Measurements from ENCODE around the gene FAR1.
"Not testable (repeated sequence)": the region's sequence is repeated elsewhere in the genome, so short reads cannot be mapped to it uniquely, and the experiment has no call there.

FAR1 gene

DNA sequence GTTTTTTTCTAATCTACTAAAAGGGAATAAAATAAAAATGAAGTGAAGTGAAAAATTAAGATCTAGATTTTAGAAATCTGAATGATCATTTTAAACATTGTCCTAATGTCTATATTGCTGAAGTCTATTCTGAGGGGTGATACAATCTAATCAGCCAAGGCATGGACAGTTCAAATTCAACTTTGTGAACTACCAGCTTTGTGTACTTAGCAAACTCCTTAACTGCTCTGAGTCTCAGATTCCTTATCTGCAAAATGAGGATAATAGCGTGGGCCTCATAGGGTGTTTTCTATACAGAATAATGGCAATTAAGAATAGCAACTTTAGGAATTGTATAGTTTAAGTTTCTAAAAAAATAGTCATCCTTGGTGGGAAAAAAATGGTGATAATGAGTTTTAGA is 31.4 kb downstream of the FAR1 start:
- H3K36me3 ChIP-seq (ENCODE audit: insufficient read depth, low read length): peaks cover 60% of the 10 kb centered on the region

DNA sequence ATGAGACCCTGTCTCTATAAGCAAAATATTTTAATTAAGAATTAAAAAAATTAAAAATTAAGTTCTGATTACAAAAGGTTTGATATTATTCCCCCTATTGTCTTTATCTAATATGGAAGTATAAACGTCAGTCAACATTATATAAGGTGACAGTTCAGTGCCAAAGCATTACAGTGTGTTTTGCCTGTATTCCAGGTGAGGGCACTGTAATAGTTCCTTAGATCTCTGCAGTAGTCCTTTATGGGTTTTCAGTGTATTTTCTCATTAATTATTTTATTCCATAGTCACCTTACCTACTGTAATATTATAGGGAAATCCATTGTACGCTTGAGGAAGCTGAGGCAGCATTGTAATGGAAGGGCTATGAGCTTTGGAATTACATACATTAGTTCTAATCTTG is 33.0 kb downstream of the FAR1 start:
- Histone ChIP-seq H2AFZ (ENCODE audit: low read depth, low read length) (no peak overlapping the region), H3K36me3 (ENCODE audit: insufficient read depth, low read length) (peaks cover 49% of the 10 kb centered on the region), H3K27me3 (ENCODE audit: insufficient read depth, low read length) (no peaks in the 10 kb centered on the region), H3K4me1 (ENCODE audit: insufficient read depth, low read length) (peaks cover 3% of the 10 kb centered on the region), H3K9me3 (ENCODE audit: low read length) (no peaks in the 10 kb centered on the region), H3K4me3 (ENCODE audit: low read length) (no peak overlapping the region)

More for the DNA sequence above, 31.4 kb downstream of the FAR1 start:
- no peaks in the 10 kb centered on the region for H3K4me1 ChIP-seq (ENCODE audit: insufficient read depth, low read length)
- H3K27me3 ChIP-seq (ENCODE audit: insufficient read depth, low read length): no peaks in the 10 kb centered on the region
- H2AFZ ChIP-seq (ENCODE audit: low read depth, low read length): no peak overlapping the region
- H3K9me3 ChIP-seq (ENCODE audit: low read length): no peaks in the 10 kb centered on the region
- no peak overlapping the region for H3K4me3 ChIP-seq (ENCODE audit: low read length)

DNA sequence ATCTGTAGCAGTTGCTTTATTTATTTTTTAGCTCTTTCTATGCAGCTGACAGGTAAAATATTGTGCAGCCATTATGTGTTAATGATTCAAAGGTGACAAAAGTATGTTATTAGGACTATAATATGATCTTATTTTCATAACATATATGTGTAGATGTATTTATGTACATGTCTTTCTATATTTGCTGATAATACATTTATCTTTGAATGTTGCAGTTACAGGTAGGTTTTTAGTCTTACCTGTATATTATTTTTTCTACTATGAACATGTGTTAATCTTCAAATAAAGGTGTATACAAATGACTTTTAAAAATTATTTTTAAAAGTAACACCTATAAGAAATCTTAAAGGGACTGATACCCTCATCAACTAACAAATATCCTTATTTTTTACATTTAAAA is 33.6 kb downstream of the FAR1 start:
- H3K4me3 ChIP-seq (ENCODE audit: low read length): no peak overlapping the region
- peaks cover 44% of the 10 kb centered on the region for H3K36me3 ChIP-seq (ENCODE audit: insufficient read depth, low read length)
- H3K9me3 ChIP-seq (ENCODE audit: low read length): no peaks in the 10 kb centered on the region
- H3K4me1 ChIP-seq (ENCODE audit: insufficient read depth, low read length): peaks cover 3% of the 10 kb centered on the region
- no peak overlapping the region for H2AFZ ChIP-seq (ENCODE audit: low read depth, low read length)
- no peaks in the 10 kb centered on the region for H3K27me3 ChIP-seq (ENCODE audit: insufficient read depth, low read length)

DNA sequence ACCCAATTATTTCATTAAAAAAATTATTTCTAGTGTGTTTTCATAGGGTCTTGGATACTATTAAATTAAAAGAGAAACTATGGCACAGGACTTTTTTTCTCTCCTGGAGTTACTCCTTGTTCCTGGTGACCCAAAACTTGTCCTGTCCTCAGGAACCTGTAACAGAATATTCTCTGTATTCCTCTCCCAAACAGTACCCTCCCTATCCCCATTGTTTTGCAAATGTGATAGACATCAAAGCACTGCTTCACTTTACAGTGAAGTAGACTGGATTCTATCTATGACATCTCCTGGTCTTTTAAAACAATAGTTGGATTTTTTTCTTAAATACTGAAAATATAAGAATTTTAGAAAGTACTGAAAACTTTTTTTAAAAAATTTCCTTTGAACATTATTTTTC is 37.2 kb downstream of the FAR1 start:
- H3K4me3 ChIP-seq (ENCODE audit: low read length): no peak overlapping the region
- H3K4me1 ChIP-seq (ENCODE audit: insufficient read depth, low read length): peaks cover 3% of the 10 kb centered on the region
- H2AFZ ChIP-seq (ENCODE audit: low read depth, low read length): no peak overlapping the region
- H3K36me3 ChIP-seq (ENCODE audit: insufficient read depth, low read length): peaks cover 42% of the 10 kb centered on the region
- H3K9me3 ChIP-seq (ENCODE audit: low read length): no peaks in the 10 kb centered on the region
- H3K27me3 ChIP-seq (ENCODE audit: insufficient read depth, low read length): no peaks in the 10 kb centered on the region

DNA sequence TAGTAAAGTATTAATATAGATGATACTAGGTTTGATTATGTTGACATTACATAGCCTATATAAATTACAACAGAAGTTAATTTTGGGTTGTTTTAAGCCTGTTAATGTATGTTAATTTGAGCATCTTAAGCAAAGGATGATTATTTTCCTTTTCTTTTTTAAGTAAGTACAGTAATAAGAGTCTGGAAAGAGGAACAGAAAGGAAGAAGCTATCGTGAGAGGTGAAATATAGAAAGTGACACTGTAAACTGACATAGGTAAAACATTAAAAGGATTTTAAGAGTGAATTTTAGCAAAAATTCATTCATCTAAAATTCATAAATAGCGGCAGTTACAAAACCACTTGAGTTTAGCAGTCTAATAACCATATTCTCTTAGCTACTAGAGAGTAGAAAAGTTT is 45.5 kb downstream of the FAR1 start:
- Histone ChIP-seq H3K4me3 (ENCODE audit: low read length) (no peak overlapping the region), H3K36me3 (ENCODE audit: insufficient read depth, low read length) (peaks cover 59% of the 10 kb centered on the region), H3K4me1 (ENCODE audit: insufficient read depth, low read length) (no peaks in the 10 kb centered on the region)

DNA sequence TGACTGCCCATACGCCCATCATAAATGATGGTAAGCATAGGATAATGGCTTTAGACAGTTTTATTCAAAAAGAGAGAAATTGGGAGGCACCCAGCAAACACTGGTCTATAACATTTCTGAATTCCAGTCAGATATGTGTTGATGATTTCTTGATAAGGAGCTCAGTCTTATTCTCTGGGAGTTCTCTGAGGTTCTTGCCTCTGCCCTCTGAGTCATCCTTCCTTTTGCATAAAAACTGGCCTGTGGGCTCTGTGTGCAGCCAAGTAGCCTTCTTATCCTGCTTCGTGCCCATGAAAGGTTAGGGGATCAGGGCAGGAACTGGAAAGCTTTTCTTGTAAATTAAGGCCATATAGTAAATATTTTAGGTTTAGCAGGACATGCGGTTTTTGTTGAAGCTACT is 48.9 kb downstream of the FAR1 start:
- H3K9me3 ChIP-seq (ENCODE audit: low read length): no peaks in the 10 kb centered on the region
- no peak overlapping the region for H3K4me3 ChIP-seq (ENCODE audit: low read length)
- peaks cover 51% of the 10 kb centered on the region for H3K36me3 ChIP-seq (ENCODE audit: insufficient read depth, low read length)

More for the DNA sequence above, 45.5 kb downstream of the FAR1 start:
- H3K9me3 ChIP-seq (ENCODE audit: low read length): no peaks in the 10 kb centered on the region
- no peaks in the 10 kb centered on the region for H3K27me3 ChIP-seq (ENCODE audit: insufficient read depth, low read length)
- no peak overlapping the region for H2AFZ ChIP-seq (ENCODE audit: low read depth, low read length)

DNA sequence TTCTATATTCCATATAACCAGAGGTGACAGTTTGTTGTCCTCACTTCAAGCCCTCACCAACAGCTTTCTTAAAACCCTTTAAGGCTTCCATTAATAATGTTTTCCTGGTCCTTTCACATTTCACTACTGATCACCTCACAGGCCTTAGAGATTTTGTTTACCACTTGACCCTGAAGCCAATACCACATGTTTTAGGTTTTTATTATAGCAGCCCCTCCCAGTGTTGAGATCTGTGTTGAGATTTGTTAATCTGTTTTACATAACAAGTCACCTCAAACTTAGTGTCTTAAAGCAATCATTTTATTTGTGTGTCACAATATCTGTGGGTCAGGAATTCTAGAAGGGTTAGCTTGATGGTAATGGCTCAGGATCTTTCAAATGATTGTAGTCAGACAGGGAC is 49.9 kb downstream of the FAR1 start:
- Histone ChIP-seq H2AFZ (ENCODE audit: low read depth, low read length) (no peak overlapping the region), H3K27me3 (ENCODE audit: insufficient read depth, low read length) (no peaks in the 10 kb centered on the region), H3K36me3 (ENCODE audit: insufficient read depth, low read length) (peaks cover 50% of the 10 kb centered on the region), H3K4me1 (ENCODE audit: insufficient read depth, low read length) (no peaks in the 10 kb centered on the region), H3K9me3 (ENCODE audit: low read length) (no peaks in the 10 kb centered on the region), H3K4me3 (ENCODE audit: low read length) (no peak overlapping the region)

More for the DNA sequence above, 48.9 kb downstream of the FAR1 start:
- Histone ChIP-seq H2AFZ (ENCODE audit: low read depth, low read length) (no peak overlapping the region), H3K4me1 (ENCODE audit: insufficient read depth, low read length) (no peaks in the 10 kb centered on the region), H3K27me3 (ENCODE audit: insufficient read depth, low read length) (no peaks in the 10 kb centered on the region)

DNA sequence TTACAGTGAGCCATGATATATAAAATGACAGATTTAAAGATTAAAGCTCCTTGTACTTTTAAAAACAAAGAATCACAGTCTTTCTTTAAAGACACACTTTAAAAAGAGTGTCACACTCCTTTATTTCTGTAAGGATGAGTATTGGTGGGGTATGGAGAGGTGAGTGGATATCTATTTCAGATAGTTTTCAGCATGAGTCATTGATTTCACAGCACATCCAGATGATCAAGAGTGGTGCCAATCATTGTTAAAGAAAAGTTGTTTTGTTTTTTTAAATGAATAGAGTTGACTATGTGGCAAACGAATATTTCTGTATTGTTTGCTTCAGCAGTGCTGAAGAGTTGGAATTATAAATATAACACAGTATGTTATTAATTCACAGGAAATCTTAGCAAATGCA is 52.5 kb downstream of the FAR1 start:
- peaks cover 42% of the 10 kb centered on the region for H3K36me3 ChIP-seq (ENCODE audit: insufficient read depth, low read length)

DNA sequence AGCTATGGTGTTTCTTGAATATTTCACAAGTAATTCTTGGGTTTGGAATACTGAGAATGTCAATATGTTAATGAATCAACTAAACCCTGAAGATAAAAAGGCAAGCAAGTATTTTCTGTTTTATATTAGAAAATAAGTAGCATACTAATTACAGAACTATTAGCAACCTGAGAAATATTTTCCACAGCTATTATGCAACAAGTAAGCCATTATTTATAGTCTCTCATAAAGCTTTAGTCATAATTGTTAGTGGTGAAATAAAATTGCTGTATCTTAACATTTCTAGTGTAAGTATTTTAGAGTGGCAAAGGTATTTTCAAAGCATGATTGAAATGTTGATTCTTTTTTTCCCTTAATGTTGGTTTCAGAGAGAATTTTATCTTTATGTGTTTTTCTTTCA is 53.3 kb downstream of the FAR1 start:
- Histone ChIP-seq H3K9me3 (ENCODE audit: low read length) (no peaks in the 10 kb centered on the region), H3K4me1 (ENCODE audit: insufficient read depth, low read length) (no peaks in the 10 kb centered on the region), H3K27me3 (ENCODE audit: insufficient read depth, low read length) (no peaks in the 10 kb centered on the region), H3K36me3 (ENCODE audit: insufficient read depth, low read length) (peaks cover 43% of the 10 kb centered on the region), H2AFZ (ENCODE audit: low read depth, low read length) (no peak overlapping the region), H3K4me3 (ENCODE audit: low read length) (no peak overlapping the region)

More for the DNA sequence above, 52.5 kb downstream of the FAR1 start:
- H3K4me3 ChIP-seq (ENCODE audit: low read length): no peak overlapping the region
- no peaks in the 10 kb centered on the region for H3K27me3 ChIP-seq (ENCODE audit: insufficient read depth, low read length)
- H3K9me3 ChIP-seq (ENCODE audit: low read length): no peaks in the 10 kb centered on the region
- H3K4me1 ChIP-seq (ENCODE audit: insufficient read depth, low read length): no peaks in the 10 kb centered on the region
- H2AFZ ChIP-seq (ENCODE audit: low read depth, low read length): no peak overlapping the region

DNA sequence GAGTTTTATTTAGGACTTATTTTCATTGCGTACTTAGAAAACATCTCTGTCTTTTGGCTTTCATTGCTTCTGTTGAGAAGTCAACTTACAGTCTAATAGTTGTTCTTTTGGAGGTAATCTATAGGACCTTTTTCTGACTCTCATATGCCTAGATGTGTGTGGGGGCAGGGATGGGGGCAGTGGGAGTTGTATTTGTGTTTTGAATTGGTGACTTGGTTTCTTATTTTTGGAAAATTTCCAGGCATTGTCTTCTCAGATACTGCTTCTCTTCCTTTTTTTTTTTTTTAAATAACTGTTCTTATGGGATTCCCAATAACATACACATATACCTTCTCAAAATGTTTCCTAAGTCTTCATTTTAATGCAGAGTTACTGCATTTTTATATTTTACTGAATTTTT is 58.0 kb downstream of the FAR1 start:
- Histone ChIP-seq H3K9me3 (ENCODE audit: low read length) (no peaks in the 10 kb centered on the region), H3K4me1 (ENCODE audit: insufficient read depth, low read length) (no peaks in the 10 kb centered on the region), H3K27me3 (ENCODE audit: insufficient read depth, low read length) (no peaks in the 10 kb centered on the region), H3K36me3 (ENCODE audit: insufficient read depth, low read length) (peaks cover 47% of the 10 kb centered on the region), H3K4me3 (ENCODE audit: low read length) (no peak overlapping the region), H2AFZ (ENCODE audit: low read depth, low read length) (no peak overlapping the region)

DNA sequence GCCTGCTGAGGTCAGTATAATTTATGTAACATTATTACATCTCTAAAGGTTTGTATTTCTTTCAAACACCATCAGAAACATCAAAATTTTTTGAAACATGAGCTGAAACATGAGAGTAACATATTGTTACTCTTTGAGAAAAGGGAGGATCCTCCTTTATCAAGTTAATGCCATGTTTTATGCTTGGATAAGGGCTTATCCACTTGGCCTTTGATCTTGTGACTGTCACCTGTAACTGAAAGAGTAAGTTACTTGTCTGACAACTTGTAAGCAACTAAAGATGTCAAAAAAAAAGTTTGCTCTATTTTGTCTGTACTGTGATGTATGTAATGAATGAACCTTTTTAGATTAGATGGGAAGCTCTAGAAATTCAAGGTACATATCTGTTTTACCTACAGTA is 59.6 kb downstream of the FAR1 start:
- Histone ChIP-seq H3K9me3 (ENCODE audit: low read length) (no peaks in the 10 kb centered on the region), H3K36me3 (ENCODE audit: insufficient read depth, low read length) (peaks cover 39% of the 10 kb centered on the region), H3K4me1 (ENCODE audit: insufficient read depth, low read length) (no peaks in the 10 kb centered on the region), H3K4me3 (ENCODE audit: low read length) (no peak overlapping the region), H2AFZ (ENCODE audit: low read depth, low read length) (no peak overlapping the region), H3K27me3 (ENCODE audit: insufficient read depth, low read length) (no peaks in the 10 kb centered on the region)

DNA sequence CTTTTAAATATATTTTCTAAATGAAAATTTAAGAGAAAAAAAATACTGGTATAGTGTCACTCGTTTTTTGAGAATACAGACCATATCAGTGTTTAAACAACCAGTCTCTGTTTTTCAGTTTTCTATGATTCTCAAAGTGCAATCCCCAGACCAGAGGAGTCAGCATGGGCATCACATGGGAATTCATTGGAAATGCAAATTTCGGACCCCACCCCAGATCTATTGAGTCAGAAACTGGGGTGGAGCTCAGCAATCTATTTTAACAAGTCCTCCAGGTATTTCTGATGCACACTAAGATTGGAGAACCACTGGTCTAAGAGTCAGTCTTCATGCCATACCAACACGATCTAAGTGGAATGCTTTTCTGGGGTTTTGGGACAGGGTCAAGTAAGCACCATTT is 66.1 kb downstream of the FAR1 start:
- Histone ChIP-seq H3K4me3 (ENCODE audit: low read length) (no peak overlapping the region), H3K36me3 (ENCODE audit: insufficient read depth, low read length) (peaks cover 5% of the 10 kb centered on the region), H3K4me1 (ENCODE audit: insufficient read depth, low read length) (no peaks in the 10 kb centered on the region), H3K9me3 (ENCODE audit: low read length) (no peaks in the 10 kb centered on the region), H2AFZ (ENCODE audit: low read depth, low read length) (no peak overlapping the region), H3K27me3 (ENCODE audit: insufficient read depth, low read length) (no peaks in the 10 kb centered on the region)

DNA sequence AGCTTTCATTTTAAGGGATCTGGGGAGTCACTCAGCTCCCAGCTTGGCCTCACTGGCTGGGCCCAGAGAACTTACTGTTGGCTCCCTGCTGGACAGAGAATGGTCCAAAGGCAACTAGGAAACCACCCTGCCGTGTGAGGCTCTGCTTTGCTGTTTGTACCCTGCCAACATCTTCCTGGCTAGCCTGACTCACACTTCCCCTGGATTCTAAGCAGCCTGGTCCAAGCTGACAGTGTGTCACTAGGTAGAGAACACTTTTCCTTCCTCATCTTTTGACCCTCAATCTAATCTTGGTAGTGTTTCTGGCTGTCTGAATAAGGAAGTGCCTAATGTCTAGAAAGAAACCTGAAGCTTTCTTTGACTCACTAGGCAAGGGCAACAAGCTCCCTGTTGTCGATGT is 76.7 kb downstream of the FAR1 start:
- Histone ChIP-seq H3K27me3 (ENCODE audit: insufficient read depth, low read length) (no peaks in the 10 kb centered on the region), H3K4me3 (ENCODE audit: low read length) (no peak overlapping the region), H3K4me1 (ENCODE audit: insufficient read depth, low read length) (no peaks in the 10 kb centered on the region), H3K9me3 (ENCODE audit: low read length) (no peaks in the 10 kb centered on the region), H3K36me3 (ENCODE audit: insufficient read depth, low read length) (no peaks in the 10 kb centered on the region), H2AFZ (ENCODE audit: low read depth, low read length) (no peak overlapping the region)

DNA sequence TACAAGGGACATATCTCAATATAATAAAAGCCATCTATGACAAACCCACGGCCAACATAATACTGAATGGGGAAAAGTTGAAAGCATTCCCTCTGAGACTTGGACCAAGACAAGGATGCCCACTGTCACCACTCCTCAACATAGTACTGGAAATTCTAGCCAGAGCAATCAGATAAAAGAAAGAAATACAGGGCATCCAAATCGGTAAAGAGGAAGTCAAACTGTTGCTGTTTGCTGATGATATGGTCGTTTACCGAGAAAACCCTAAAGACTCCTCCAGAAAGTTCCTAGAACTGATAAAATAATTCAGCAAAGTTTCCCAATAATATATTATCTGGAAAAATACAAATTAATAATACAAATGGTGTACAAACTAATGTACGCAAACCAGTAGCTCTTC is 84.8 kb downstream of the FAR1 start:
- not testable (repeated sequence) for H3K9me3 ChIP-seq (ENCODE audit: low read length); H3K36me3 ChIP-seq (ENCODE audit: insufficient read depth, low read length); H3K27me3 ChIP-seq (ENCODE audit: insufficient read depth, low read length); H3K4me1 ChIP-seq (ENCODE audit: insufficient read depth, low read length); H2AFZ ChIP-seq (ENCODE audit: low read depth, low read length); H3K4me3 ChIP-seq (ENCODE audit: low read length)
